Choroid plexus epithelial cell (primary cell): Measurements from ENCODE around the gene INPP5A.

Experiments
- DNase-seq: peaks from one replicate; pipeline ENCODE4 v3.0.0-alpha.2; 2010; ENCODE audit warnings: low read depth
- H3K4me3 ChIP-seq: 2 replicates; pipeline ENCODE4 v1.5.1; 2011; ENCODE audit warnings: low read depth, mild to moderate bottlenecking, control low read depth, low read length, moderate library complexity
- TF ChIP-seq, protein P1 (sequence below): conservative IDR thresholded peaks from 2 replicates; pipeline ENCODE4 v1.5.1; 2011; ENCODE audit warnings: low read depth, mild to moderate bottlenecking, control low read depth, inconsistent platforms, low read length, moderate library complexity

INPP5A gene

DNA sequence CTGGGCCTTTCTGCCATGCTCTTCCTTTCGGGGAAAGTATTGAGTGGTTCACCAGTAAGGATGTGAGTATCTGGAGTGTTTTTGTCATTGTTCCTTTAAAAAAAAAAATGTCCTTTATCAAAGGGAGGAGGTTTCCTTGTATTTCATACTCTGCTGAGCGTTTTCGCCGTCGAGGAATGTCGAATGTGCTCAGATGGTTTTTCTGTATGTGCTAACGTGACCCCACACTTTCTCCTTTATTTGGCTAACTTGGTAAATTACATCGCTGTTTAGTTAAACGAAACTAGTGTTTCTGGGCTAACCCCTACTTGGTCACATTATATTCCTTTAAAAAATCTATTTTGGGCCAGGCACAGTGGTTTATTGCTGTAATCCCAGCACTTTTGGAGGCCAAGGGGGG lies 45.9 kb downstream of the INPP5A start:
- no peak overlapping the region for H3K4me3 ChIP-seq
- peak; percentile 13 for DNase-seq

DNA sequence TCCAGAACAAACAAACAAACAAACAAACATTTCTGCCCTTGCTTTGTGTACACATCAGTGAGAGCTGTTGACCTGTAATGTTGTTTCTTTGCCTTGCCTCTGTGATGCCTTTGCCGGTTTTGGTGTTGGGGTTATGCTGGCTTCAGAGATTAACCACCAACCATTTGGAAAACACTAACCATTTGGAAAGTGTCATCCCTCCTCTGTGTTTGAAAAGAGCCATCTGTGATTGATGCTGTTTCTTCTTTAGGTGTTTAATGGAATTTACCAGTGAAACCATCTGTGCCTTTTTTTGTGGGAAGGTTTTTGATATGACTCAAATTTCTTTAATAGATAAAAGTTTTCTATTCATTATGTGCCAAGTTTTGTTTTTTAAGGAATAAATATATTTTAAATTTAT lies 46.5 kb downstream of the INPP5A start:
- H3K4me3 ChIP-seq: no peak overlapping the region
- DNase-seq: no peak
- TF ChIP-seq, protein P1, sequence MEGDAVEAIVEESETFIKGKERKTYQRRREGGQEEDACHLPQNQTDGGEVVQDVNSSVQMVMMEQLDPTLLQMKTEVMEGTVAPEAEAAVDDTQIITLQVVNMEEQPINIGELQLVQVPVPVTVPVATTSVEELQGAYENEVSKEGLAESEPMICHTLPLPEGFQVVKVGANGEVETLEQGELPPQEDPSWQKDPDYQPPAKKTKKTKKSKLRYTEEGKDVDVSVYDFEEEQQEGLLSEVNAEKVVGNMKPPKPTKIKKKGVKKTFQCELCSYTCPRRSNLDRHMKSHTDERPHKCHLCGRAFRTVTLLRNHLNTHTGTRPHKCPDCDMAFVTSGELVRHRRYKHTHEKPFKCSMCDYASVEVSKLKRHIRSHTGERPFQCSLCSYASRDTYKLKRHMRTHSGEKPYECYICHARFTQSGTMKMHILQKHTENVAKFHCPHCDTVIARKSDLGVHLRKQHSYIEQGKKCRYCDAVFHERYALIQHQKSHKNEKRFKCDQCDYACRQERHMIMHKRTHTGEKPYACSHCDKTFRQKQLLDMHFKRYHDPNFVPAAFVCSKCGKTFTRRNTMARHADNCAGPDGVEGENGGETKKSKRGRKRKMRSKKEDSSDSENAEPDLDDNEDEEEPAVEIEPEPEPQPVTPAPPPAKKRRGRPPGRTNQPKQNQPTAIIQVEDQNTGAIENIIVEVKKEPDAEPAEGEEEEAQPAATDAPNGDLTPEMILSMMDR: no peak

More for the DNA sequence above, 45.9 kb downstream of the INPP5A start:
- TF ChIP-seq, protein P1: no peak

DNA sequence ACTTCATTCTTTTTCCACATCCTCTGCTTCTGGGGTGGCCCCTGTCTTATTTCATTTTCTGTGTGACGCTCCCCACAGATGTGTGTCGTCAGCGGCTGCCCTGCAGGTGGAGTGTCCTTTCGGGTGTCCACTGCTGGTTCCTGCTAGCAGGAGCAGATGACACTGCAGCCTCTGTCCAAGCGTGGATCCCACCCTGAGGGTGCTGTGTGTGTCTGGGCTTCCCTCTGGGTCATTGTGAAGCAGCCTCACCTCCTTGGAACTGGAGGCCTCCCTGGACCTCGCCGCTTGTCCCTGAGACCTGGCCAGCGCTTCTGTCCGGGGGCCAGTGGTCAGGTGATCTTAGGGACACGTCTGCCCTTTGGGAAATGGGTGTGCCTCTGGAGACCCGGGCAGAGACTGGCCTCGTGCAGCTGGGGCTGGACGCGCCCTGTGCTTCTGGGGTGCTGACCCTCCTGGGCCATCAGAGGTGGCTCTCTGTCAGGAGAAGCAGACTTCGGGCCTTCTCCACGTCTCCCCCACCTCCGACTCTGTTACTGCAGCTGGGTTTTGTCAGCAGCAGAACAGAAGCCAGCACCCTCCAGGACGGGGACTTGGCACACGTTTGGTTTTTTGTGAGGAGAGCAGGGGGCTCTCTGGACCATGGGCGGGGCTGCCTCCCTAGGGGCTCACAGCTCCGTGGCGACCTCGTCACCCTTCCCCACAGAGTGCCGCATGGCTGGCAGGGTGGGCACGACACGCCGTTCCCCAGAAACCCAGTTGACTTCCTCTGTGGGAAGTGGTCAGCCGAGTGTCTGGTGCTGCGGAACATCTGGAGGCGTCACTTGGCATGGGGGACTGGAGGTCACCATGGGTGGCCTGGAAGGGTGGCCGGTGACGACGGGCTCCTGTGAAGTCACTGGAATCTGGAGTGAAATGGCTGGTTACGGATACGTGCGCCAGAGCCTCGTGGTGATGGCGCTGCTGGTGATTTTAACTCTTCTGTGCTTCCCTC lies 48.4 kb downstream of the INPP5A start:
- H3K4me3 ChIP-seq: no peak overlapping the region
- TF ChIP-seq, protein P1: no peak
- DNase-seq: no peak

DNA sequence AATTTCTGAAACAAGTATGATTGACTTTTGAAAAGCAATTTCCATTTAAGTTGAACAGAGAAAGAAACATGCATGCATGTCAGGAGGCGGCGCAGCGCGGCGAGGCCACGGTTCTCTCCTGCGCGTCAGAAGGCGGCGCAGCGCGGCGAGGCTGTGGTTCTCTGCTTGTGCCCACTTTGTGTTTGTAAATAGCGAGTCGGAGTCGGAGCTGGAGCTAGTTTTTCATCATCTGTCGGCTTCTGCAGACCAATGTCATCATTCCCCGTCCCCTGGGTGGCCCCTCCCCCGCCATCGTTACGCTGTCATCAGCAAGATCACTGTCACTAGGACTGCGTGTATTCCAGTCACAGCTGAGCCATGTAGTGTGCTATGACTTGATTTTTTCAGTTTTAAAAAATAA lies 49.2 kb downstream of the INPP5A start:
- no peak overlapping the region for H3K4me3 ChIP-seq

DNA sequence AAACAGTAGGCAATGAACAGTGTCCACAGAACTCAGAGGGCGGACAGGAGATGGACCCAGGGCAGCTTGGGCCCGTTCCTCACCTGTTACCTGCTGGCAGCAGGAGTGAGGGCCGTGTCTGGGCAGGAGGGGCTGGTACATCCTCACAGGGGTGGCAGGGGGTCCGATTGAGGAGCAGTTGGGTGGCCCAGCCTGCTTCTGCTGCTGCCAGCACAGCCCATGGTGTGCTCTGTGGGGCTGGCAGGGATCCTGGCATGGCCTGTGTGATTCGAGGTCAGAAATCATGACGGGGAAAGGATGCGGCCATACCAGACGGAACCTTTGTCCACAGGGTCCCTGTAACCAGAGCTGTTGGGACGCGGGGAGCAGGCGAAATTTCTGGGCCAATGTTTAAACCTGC lies 49.6 kb downstream of the INPP5A start:
- DNase-seq: no peak
- no peak overlapping the region for H3K4me3 ChIP-seq

More for the DNA sequence above, 49.2 kb downstream of the INPP5A start:
- TF ChIP-seq, protein P1: no peak
- no peak for DNase-seq

DNA sequence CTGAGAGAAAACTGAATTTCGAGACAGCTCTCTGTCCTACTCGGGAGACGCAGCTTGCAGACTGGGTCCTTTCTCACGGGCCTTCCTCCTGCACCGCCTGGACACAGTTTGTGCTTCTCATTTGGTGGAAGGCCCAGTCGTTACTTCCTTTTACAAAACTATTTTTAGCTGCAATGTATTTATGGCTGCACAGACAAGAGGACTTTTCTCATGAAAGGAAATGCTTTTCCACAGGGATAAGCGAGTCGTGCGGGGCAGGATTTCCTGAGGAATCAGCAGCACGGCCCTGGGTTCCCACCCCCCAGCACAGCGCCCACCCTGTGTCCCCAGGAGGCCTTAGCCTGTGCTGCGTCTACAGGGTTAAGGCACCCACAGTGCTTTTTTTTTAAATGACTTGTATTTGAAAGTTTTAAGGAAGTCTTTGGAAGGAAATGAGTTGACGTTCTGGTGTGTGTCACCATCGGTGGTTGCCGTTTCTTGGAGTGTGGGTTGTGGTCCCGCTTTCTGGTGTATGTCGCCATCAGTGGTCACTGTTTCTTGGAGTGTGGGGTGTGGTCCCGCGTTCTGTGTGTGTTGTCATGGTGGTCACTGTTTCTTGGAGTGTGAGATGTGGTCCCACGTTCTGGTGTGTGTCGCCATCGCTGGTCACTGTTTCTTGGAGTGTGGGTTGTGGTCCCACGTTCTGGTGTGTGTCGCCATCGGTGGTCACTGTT lies 50.9 kb downstream of the INPP5A start:
- TF ChIP-seq, protein P1: no peak
- peak; percentile 16 for DNase-seq
- no peak overlapping the region for H3K4me3 ChIP-seq

More for the DNA sequence above, 49.6 kb downstream of the INPP5A start:
- TF ChIP-seq, protein P1: no peak
